Gastrocnemius medialis (tissue), 4 donors: ENCODE measurements around the gene ERCC4.

Experiments
- CTCF ChIP-seq, 5 experiments: fragments of 450-650 bp in 3 of 5; fragments of 200-600 bp in 2 of 5; sonication (generic) in 2 of 5; IDR thresholded peaks in 4 of 5; conservative IDR thresholded peaks in 1 of 5; 1 replicate in 4 of 5; 2 replicates in 1 of 5; pipeline ENCODE4 v1.5.1; 2016 to 2019; ENCODE audit warnings: antibody characterized with exemption in 5 of 5, mild to moderate bottlenecking in 3 of 5, moderate library complexity in 3 of 5
- POLR2A ChIP-seq, 2 donors: fragments of 450-650 bp; IDR thresholded peaks; one replicate each; pipeline ENCODE4 v1.6.1; 2017; ENCODE audit warnings: antibody characterized with exemption in 2 of 2, mild to moderate bottlenecking in 2 of 2, moderate library complexity in 2 of 2

GRCh38 chr16:13892301-13892700 lies 27.7 kb upstream of the ERCC4 start:
- TF ChIP-seq CTCF (IDR thresholded peaks at IDR 0.05 in 4 of 5, conservative IDR thresholded peaks at IDR 0.05 in 1 of 5) (no peak), POLR2A (IDR thresholded peaks at IDR 0.05) (no peak)
